HUDEP-2 (cell line): ENCODE data around the gene SPRR2D.
A peak's percentile ranks its signal among the peaks of the same experiment; 100 is the strongest.
"Not testable (repeated sequence)": the region's sequence is repeated elsewhere in the genome, so short reads cannot be mapped to it uniquely, and the experiment has no call there.

Experiments used
- DNase-seq, 76 experiments: peaks; one replicate each; lab custom pipeline; 2025; ENCODE audit not compliant: unreplicated experiment in 76 of 76; lab: John Stamatoyannopoulos, UW

SPRR2D gene

DNA sequence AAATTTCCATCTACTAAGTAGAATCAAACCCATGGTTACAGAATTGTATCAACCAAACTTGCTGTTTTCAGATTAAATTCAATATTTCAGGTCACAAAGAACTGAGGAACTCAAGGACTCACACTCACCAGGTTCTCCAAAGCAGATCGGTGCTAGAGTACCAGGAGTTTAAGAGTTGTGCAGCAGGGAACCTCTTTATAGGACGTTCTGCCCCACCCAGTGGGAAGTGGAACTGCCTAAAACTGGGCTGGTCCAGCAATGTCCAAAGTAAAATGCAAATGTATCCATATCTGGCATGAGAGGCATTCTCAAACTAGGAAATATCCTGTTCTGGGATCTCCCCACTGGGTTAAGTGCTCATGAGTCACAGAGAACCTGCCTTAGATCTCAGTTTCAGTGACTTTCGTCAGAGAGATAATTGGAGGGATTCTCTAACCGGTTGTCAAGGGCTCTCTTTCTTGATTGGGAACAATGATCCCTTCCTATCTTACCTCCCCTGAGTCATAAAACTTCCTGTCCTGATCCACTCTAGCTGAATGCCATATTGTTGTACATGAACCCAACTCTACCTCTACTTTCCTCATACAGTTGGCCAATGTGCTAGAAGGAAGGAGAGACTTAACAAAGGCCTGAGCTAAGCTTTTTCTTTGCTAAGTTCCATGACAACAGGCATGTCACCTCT, at the start of gene SPRR2D:
Gene SPRR2D, minus strand, starts transcription at position 171 of the 682 bp plus-strand sequence. CDS start 774 bp downstream, outside the sequence.
- DNase-seq: no peak

DNA sequence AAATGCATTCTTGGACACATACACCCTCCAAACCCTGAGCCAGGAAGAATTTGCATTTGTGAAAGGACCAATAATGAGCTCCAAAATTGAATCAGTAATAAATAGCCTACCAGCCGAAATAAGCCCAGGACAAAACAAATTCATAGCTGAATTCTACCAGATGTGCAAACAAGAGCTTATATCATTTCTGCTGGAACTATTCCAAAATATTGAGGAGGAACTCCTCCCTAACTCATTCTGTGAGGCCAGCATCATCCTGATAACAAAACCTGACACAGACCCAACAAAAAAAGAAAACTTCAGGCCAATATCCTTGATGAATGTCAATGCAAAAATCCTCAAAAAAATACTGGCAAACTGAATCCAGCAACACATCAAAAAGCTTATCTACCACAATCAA, 46.7 kb upstream of the SPRR2D start:
- DNase-seq: peak in 35 of 76 experiments; percentile 6 to 82 (median 54)

DNA sequence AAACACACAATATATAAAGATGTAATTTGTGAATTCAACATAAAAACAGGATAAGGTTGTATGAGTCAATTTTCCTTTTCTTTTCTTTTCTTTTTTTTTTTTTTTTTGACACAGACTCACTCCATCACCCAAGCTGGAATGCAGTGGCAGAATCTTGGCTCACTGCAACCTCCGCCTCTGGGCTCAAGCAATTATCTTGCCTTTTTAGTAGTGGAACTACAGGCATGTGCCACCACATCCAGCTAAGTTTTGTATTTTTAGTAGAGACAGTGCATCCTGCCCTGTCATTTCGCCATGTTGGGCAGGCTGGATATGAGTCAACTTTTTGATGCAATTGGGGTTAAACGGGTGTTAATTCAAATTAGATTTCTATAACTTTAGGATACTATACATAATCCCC, 40.8 kb upstream of the SPRR2D start:
- no peak for DNase-seq

DNA sequence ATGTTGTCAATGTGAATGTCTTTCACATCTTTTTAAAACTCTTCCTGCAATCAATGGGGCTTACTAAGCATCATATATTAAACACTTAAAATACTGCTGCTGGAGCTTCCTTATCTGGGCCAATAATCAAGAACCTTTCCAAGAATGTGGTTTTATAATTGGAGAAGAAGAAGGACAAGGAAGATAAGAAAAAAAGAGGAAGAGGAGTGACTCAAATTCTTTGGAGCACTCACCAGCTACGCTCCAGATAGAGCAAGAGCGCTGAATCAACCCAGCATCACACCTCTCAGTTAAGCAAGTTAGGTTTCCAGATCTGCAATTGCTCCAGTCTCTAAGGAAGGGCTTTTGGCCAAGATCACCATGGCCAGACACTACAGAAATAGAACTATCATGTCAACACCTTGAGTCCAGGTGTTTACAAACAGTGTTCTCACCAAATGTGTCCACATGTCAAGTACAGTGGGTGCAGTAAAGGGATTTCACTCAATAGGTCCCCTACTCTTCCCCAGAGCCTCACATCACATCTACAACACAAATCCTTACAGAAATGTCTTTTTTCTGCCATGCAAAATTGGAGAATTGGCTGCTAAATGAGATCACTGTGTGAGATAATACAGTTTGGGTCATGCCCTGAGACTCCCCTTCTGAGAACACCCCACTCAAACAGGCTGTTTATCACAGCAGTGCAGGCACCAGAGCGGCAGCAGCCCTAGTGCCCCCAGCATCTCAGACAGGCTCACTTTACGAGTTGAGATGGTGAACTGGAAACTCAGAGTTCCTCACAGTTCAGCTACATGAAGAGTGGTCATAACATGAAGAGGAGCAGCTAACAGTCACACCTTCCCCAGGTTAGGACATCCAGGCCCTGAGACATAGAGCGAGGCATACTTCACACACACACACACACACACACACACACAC, 32.1 kb upstream of the SPRR2D start:
- DNase-seq: peak in 61 of 76 experiments; percentile 9 to 81 (median 40)

DNA sequence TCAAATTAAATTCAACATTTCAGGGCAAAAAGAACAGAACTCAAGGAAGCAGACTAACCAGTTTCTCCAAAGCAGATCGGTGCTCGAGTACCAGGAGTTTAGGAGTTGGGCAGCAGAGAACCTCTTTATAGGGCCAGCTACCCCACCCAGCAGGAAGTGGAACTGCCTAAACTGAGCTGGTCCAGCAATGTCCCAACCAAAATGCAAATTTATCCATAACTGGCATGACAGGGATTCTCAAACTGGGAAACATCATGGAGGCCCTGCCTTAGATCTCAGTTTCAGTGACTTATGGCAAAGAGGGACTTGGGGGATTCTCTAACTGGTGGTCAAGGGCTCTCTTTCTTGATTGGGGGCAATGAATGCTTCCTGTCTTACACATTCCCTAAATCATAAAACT, 30.6 kb upstream of the SPRR2D start, which contains the start of gene SPRR2B:
Gene SPRR2B, minus strand, starts transcription at position 101 of the 400 bp plus-strand sequence. CDS start 772 bp downstream, outside the sequence.
- DNase-seq: no peak

DNA sequence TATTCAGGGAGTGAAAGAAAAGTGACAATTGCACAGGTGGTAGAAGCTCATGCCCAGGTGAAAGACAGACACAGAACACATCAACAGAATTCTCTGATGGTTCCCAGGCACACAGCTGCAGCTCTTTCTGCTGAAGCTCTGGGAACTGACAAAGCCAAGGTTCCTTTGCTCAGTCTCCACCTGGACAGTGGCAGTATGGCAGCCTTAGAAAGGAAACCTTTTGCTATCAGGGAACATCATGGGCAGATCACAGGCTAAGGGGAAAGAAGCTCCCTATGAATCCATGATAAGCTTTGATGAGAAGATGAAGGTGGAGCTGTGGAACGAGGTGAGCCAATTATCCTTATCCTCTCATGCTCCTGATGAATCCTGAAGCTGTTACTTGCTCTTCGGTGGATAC, 29.3 kb upstream of the SPRR2D start:
- DNase-seq: no peak

DNA sequence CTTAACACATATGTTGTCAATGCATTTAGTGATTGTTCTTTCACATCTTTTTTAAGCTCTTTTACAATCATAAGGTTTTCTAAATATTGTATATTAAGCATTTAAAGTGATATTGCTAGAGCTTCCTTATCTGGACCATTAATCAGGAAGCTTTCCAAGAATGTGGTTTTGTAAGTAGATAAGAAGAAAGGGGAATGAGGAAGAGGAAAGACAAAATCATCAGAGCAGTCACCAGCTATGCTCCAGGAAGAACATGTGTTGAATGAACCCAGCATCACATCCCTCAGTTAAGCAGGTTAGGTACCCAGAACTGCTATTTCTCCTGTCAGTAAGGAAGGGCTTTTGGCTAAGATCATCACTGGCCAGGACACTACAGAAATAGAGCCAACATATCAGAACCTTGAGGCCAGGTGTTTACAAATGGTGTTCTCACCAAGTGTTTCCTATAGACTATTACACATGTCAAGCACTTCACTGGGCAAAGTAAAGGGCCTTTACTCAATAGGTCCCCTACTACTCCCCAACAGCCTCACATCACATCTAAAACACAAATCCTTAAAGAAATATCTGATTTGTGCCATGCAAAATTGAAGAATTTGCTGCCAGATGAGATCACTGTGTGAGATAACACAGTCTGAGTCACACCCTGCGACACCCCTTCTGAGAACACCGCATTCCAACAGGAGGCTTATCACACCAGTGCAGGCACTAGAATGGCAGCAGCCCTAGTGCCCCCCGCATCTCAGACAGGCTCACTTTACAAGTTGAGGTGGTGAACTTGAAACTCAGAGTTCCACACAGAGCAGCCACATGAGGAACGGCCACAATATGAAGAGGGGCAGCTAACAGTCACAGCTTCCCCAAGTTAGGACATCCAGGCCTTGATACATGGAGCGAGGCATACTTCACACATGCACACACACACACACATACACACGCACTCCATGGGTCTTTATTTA, 18.2 kb upstream of the SPRR2D start:
- DNase-seq: peak in 74 of 76 experiments; percentile 25 to 97 (median 86)

DNA sequence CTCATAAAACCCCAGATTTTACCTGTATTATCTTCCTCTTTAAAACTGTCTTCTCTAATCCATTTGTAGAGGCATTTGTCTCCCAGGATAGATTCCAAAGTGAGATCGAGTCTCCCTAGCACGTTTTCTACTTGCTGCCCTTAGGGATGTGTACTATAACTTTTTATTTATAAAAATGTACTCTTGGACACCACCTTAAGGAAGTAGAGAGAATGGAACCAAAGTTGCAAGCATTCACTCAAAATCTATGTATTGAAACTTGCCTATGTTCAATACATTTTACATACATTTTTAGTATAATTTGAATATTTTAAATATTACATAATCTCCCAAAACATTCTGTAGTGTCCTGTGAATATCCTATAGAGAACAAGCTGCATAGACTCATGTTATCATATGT, 17.2 kb upstream of the SPRR2D start:
- peak in 3 of 76 experiments; percentile 10 to 19 (median 17) for DNase-seq

DNA sequence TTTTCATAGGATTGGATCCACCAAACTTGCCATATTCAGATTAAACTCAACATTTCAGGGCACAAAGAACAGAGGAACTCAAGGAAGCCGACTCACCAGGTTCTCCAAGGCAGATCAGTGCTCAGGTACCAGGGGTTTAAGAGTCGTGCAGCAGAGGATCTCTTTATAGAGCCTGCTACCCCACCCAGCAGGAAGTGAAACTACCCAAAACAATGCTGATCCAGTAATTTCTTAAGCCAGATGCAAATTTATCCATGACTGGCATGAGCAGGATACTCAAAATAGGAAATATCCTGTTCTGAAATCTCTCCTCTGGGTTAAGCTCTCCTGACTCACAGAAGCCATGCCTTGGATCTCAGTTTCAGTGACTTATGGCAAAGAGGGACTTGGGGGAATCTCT, 16.5 kb upstream of the SPRR2D start, which contains the start of gene SPRR2A:
Gene SPRR2A, minus strand, starts transcription at position 138 of the 400 bp plus-strand sequence. CDS start 777 bp downstream, outside the sequence.
- DNase-seq: no peak

DNA sequence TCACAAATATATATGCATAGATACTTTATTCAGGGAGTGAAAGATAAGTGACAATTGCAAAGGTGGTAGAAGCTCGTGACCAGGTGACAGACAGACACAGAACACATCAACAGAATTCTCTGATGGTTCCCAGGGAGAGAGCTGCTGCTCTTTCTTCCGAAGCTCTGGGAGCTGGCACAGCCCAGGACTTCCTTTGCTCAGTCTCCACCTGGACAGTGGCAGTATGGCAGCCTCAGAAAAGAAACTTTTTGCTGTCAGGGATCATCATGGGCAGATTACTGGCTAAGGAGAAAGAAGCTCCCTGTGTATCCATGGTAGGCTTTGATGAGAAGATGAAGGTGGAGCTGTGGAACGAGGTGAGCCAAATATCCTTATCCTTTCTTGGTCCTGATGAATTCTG, 15.2 kb upstream of the SPRR2D start:
- not testable (repeated sequence) for DNase-seq

DNA sequence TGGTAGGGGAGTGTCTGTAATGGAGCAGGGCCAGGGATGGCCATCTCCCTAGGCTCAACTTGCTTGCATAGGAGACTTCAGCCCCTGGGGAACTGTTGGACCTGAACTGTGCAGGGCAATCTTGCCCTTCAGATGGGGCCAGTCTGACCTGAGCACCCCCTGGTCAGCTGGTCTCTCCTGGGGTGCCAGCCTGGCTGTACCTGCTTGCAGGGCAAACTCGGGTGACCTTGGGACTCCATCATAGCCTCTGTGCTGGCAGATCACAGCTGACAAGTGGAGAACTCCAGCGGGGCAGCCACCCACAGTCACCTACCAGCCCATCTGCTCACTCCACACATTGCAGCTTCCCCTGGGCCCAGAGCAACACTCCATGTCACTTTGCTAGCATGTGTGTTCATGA, 8.3 kb upstream of the SPRR2D start:
- no peak for DNase-seq

DNA sequence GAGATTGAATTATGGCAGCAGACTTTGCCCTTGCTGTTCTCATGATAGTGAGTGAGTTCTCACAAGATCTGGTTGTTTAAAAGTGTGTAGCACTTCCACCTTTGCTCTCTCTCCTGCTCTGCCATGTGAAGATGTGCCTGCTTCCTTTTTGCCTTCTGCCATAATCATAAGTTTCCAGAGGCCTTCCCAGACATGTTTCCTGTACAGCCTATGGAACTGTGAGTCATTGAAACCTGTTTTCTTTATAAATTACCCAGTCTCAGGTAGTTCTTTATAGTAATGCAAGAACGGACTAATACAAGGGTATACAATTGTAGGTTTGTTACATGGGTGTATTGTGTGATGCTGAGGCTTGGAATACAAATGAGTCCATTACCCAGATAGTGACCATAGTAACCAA, 5.7 kb downstream of the SPRR2D start:
- DNase-seq: no peak

DNA sequence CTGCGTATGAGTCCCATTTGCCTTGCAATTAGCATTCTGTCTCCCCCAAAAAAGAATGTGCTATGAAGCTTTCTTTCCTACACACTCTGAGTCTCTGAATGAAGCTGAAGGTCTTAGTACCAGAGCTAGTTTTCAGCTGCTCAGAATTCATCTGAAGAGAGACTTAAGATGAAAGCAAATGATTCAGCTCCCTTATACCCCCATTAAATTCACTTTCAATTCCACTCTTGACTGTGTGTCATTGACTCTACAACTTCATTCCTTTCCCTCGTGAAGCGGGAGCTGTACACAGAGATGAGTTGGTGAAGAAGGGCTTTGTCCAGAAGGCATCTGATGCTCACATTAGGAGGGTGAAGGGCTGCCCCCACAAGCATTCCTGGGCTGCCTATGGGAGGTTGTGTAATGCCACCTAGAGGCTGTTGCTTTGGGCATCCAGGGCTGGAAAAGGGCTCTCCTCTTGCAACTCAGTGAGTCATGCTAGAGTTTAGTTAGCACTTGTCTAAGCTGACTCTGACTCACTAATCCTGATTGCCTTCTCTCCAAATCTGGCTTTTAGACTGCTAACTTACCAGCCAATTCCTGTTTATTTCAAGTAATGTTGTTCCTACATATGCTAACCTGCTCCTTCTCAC, 8.1 kb downstream of the SPRR2D start:
- DNase-seq: peak in 32 of 76 experiments; percentile 5 to 51 (median 23)

DNA sequence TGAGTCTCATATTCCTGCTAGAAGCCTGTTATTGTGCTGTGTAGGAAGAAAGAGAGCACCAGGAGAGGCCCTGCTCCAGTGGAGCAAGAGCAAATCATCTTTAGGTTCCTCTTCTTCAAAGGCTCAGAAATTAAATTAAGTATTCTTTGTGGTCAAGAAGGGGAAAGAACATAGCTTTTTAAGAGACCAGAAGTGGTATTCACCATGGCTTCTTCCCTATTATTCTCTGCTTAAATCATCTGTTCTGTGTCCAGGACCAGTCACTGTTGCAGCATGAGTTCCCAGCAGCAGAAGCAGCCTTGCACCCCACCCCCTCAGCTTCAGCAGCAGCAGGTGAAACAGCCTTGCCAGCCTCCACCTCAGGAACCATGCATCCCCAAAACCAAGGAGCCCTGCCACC, 8.8 kb downstream of the SPRR2D start:
- no peak for DNase-seq

DNA sequence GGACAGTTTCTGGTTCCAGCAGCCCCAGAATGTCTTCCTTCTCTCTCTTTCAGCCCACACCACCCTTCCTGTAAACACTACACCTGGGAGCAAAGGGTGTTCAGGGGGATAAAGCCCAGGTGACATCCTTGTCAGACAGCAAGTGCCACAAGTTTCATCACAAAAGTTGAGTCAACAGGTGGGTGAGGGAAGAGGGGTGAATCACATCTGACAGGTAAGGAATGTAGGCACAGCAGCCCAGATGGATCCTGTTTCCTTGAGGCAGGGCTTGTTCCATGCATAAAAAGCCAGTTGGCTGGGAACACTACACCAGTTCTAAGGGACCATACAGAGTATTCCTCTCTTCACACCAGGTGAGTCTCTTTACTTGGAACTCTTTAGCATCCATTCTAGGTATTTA, 10.0 kb downstream of the SPRR2D start, which contains the start of gene SPRR1B:
Gene SPRR1B, plus strand, starts transcription at position 309 of the 400 bp plus-strand sequence. CDS start 1,143 bp downstream, outside the sequence.
- no peak for DNase-seq

DNA sequence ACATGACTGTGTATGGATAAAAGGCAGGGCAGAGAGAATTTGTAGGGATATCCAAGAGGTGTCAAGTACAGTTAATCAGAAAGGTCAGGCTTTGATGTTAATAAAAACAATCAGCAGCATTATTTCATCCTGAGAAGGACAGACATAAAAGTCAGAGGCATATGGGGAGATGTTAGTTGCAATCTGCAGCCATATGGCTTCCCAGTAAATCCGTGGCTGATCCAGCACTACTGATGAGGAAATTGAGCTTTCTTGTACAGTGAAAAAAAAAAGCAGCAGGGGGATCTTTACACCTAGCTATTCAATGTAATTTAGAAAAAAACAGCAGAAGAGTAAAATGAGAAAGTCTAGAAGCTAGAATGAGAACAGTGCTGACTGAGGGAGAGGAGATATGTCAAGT, 12.2 kb downstream of the SPRR2D start:
- DNase-seq: no peak

DNA sequence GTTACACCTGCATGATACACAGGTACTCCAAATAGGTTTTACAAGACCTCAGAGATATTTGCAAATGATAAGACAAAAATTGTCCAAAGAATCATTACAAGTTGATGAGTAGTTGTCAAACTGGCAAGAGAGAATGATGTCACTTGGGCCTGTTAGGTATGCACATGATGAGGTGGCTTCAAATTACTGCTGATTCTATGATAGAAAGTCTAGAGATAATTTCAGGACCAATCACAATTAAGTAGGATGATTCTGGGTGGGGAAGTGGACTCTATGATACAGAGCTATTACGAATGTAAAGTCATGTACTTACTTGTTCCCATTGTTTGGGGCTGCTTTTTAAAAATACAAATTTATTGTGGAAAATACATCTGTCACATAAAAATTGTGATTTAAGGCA, 15.1 kb downstream of the SPRR2D start:
- no peak for DNase-seq

DNA sequence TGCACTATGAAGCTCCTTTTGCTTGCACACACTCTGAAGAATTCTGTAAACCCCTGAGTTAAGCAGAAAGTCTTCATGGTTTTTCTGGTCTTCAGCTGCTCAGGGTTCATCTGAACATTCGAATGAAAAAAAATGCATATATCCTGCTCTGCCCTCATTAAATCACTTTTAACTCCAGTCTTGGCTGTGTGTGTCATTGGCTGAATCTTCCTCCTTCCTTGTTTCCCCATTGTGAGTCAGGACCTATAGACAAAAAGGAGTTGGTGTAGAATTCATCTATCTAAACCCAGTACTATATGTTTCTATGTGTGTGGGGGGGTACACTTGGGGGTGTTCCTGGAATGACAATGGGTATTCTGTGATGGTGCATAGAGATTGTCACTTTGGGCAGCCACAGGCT, 16.5 kb downstream of the SPRR2D start:
- DNase-seq: no peak

DNA sequence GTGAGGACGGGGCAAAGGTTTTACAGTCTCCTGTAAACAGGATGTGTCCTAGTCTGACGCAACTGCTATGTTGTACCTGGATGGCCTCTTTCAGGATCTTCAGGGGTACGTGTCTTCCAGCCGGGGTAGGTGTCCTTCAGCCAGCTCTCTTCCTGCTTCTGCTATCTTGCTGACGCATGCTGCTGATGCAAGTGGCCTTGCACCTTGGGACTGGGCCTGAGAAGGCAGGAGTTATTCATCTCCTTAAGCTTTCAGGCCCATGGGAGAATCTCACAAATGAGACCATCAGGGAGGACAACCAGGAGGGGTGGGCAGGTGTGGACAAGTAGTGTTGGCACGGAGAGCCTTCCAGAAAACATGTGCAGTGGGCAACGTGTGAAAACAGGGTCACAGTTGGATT, 17.8 kb downstream of the SPRR2D start:
- DNase-seq: no peak

DNA sequence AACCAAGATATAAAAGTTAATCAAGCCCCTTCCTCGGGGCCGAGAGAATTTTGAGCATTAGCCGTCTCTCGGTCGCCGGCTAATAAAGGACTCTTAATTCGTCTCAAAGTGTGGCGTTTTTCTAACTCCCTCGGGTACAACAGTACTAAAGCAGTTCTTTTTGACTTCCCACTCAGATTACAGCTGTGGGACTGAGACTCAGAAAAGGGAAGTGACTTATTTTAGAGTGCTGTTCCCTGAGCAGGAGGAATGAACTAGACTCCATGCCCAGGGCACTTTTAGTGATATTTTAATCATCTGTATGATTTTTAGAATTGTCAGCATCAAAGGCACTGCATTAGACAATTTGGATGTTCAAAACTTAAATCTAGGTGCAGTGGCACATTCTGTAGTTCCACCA, 18.6 kb downstream of the SPRR2D start:
- DNase-seq: not testable (repeated sequence)
